GM23338 (cell line): ENCODE results near the gene FAM219A. TPM values are rescaled to one million over a fixed set of nuclear protein-coding genes. Genes with fewer than 3 reads are reported as not detected.

Experiments used
- CREB1 ChIP-seq: fragments of 250-450 bp; sonication (Bioruptor Pico); IDR thresholded peaks from 2 replicates; pipeline ENCODE4 v1.5.0; 2020; ENCODE audit warnings: low read depth, mild to moderate bottlenecking, moderate library complexity
- CTCF ChIP-seq, 2 experiments: fragments of 200-600 bp in 1 of 2; sonication (generic) in 1 of 2; conservative IDR thresholded peaks; 2 replicates each; pipeline versions ENCODE4 v1.5.1 to v1.6.1; 2016 to 2017; ENCODE audit warnings: antibody characterized with exemption in 2 of 2, low read depth in 2 of 2, mild to moderate bottlenecking in 2 of 2, moderate library complexity in 1 of 2
- ETS1 ChIP-seq: IDR thresholded peaks from 2 replicates; pipeline ENCODE4 v1.6.1; 2016; ENCODE audit warnings: antibody characterized with exemption
- EZH2 ChIP-seq: fragments of 200-600 bp; sonication (generic); IDR thresholded peaks from one replicate; pipeline ENCODE4 v1.8.0; 2017; ENCODE audit warnings: antibody characterized with exemption, mild to moderate bottlenecking, low read depth; ENCODE audit not compliant: unreplicated experiment
- JUNB ChIP-seq: IDR thresholded peaks from one replicate; pipeline ENCODE4 v1.6.1; 2016; ENCODE audit warnings: antibody characterized with exemption; ENCODE audit not compliant: unreplicated experiment
- NANOG ChIP-seq: IDR thresholded peaks from 2 replicates; pipeline ENCODE4 v1.6.1; 2016; ENCODE audit warnings: antibody characterized with exemption, borderline replicate concordance
- STAT1 ChIP-seq: IDR thresholded peaks from one replicate; pipeline ENCODE4 v1.6.1; 2016; ENCODE audit warnings: antibody characterized with exemption; ENCODE audit not compliant: unreplicated experiment
- ZNF462 ChIP-seq: fragments of 250-450 bp; sonication (Bioruptor Pico); IDR thresholded peaks from 2 replicates; pipeline ENCODE4 v1.5.0; 2020; ENCODE audit warnings: mild to moderate bottlenecking, moderate library complexity
- polyA plus RNA-seq: library from polyadenylated mRNA; unstranded; fragments of >200 nt; fragmentation: Nextera tagmentation; extraction: Ambion mirVana; gene quantifications from 2 replicates; pipeline ENCODE4 v1.2.1, GENCODE V29; 2016
- total RNA-seq: library from RNA; depleted of rRNA; stranded (reverse); fragments of >200 nt; shearing (Covaris generic); gene quantifications from 2 replicates; pipeline ENCODE4 v1.2.3, GENCODE V29; 2014

Gene FAM219A
- total and polyA plus RNA-seq, 2 experiments from 2014 or later: 3.8 to 7.2 TPM

- TF ChIP-seq ZNF462 (CRISPR knock-in tag) (no peak), NANOG (no peak), ETS1 (no peak), JUNB (no peak), CREB1 (CRISPR knock-in tag) (no peak), STAT1 (no peak), CTCF (conservative IDR thresholded peaks at IDR 0.05; ENCODE audit: low read depth in 2 of 2) (no peak), EZH2 (no peak)
Observed at GRCh38 chr9:34450644-34451043, 7.7 kb downstream of the FAM219A start (continued).
